Breast epithelium (tissue), 3 donors: ENCODE results near the gene PRIMA1.

Source experiments
- CTCF ChIP-seq, 3 donors: fragments of 450-650 bp; IDR thresholded peaks; one replicate each; pipeline ENCODE4 v1.5.1; 2016 to 2017; ENCODE audit warnings: antibody characterized with exemption in 3 of 3, mild to moderate bottlenecking in 3 of 3, moderate library complexity in 3 of 3
- POLR2A ChIP-seq: fragments of 450-650 bp; IDR thresholded peaks from one replicate; pipeline ENCODE4 v1.6.1; 2016; ENCODE audit warnings: antibody characterized with exemption, mild to moderate bottlenecking, moderate library complexity
- POLR2AphosphoS5 ChIP-seq, 3 donors: sonication (generic); formaldehyde crosslinking; IDR thresholded peaks; one replicate each; pipeline ENCODE4 v1.6.1; 2017; ENCODE audit warnings: antibody characterized with exemption in 3 of 3

GRCh38 chr14:93691042-93691780 lies 97.1 kb downstream of the PRIMA1 start:
- TF ChIP-seq POLR2A (no peak), CTCF (IDR thresholded peaks at IDR 0.05) (no peak), POLR2AphosphoS5 (IDR thresholded peaks at IDR 0.05) (no peak)
